ENCODE data around the gene STAB1. TPM values are rescaled to one million over a fixed set of nuclear protein-coding genes. Genes with fewer than 3 reads are reported as not detected.

The STAB1 gene
- total RNA-seq, 1 donor from 2014 or later = 866 TPM

DNA sequence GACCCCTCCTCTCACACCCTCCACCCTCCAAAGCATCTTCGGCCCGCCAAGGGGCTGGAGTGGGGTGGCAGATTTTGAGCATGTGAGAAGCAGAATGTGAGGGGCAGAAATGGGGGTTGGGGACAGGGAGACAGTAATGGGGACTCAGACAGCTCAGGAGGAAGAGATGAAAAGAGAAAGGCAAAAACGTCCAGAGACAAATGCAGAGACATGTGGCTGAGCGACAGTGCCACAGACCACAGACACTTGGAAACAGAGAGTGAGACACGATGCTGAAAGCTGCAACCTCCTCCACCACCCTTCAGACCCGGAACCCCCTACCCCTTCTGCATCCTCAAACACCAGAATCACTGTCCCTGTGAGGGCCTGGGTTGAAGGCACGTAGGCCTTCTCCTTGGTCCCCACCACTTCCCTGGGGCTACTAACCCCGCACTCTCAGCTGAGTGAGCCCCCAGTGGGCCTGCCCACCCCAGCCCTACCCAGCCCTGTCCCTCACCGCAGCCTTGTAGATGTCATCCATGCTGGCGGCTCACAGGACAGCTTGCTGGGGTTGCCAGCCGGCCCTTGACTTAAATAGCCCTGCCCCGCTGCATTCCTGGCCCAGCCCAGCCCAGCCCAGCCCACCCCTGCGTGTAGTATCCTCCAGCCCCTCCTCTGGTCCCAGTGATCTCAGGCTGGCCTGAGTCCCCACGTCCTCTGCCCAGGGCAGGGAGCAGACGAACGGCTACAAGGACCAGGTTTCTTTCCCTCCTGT is 41.5 kb upstream of the STAB1 start, which contains the start of gene TNNC1:
TNNC1 (minus strand) TSS at position 546 of the 754 bp plus-strand sequence; CDS start at position 520, 26 bp downstream.
- peaks cover 36% of the 10 kb centered on the region for H3K4me1 Mint-ChIP-seq (ENCODE audit: unreplicated experiment)

DNA sequence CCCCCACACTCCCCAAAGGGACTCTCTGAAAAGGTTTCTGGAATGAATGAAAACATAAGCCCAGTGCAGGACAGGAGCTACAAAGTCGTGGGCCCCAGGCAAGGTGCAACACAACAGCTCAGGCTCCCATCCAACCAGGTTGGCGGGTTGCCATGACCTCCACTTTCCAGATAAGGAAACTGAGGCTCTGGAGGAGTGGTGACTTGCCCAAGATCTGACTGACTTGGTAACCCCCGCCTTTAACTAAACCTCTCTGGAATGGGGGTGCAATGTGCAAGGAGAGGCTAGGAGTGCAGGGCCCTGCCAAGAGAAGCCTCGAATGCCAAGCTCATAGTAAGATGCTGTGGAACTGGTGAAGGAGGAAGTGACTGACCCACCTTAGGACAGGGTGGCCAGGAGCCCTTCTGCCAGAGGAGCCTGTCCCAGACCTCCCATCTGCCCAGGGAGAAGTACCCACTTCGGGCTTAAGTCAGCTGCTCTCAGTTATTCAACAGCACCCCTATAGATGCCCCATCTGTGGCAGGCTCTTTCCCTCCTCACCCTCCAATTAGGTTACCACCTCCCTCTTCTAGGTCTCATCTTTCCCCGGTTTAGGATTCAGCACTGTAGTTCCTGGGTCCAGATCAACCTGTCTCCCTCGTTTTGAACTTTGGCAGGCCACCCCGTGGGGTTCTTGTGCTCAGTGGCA is 40.7 kb upstream of the STAB1 start:
- Mint-ChIP-seq H3K27ac (ENCODE audit: unreplicated experiment) (peak overlapping the region; percentile 74), H3K9me3 (ENCODE audit: unreplicated experiment) (no peaks in the 10 kb centered on the region), H3K4me3 (ENCODE audit: unreplicated experiment) (peak overlapping the region; percentile 92), H3K36me3 (ENCODE audit: low read depth, unreplicated experiment) (peaks cover 22% of the 10 kb centered on the region), H3K27me3 (ENCODE audit: unreplicated experiment) (peaks cover 9% of the 10 kb centered on the region), H3K4me1 (ENCODE audit: unreplicated experiment) (peaks cover 32% of the 10 kb centered on the region)
- TF ChIP-seq, protein P1, sequence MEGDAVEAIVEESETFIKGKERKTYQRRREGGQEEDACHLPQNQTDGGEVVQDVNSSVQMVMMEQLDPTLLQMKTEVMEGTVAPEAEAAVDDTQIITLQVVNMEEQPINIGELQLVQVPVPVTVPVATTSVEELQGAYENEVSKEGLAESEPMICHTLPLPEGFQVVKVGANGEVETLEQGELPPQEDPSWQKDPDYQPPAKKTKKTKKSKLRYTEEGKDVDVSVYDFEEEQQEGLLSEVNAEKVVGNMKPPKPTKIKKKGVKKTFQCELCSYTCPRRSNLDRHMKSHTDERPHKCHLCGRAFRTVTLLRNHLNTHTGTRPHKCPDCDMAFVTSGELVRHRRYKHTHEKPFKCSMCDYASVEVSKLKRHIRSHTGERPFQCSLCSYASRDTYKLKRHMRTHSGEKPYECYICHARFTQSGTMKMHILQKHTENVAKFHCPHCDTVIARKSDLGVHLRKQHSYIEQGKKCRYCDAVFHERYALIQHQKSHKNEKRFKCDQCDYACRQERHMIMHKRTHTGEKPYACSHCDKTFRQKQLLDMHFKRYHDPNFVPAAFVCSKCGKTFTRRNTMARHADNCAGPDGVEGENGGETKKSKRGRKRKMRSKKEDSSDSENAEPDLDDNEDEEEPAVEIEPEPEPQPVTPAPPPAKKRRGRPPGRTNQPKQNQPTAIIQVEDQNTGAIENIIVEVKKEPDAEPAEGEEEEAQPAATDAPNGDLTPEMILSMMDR (IDR thresholded peaks at IDR 0.05; ENCODE audit: unreplicated experiment) = no peak
- DNase-seq (ENCODE audit: low spot score) = no peak

More for the DNA sequence above, 41.5 kb upstream of the STAB1 start, which contains the start of gene TNNC1:
- Mint-ChIP-seq H3K27me3 (ENCODE audit: unreplicated experiment) (peaks cover 13% of the 10 kb centered on the region), H3K9me3 (ENCODE audit: unreplicated experiment) (no peaks in the 10 kb centered on the region), H3K4me3 (ENCODE audit: unreplicated experiment) (peak within 1 kb of the TSS; percentile 92), H3K36me3 (ENCODE audit: low read depth, unreplicated experiment) (peaks cover 22% of the 10 kb centered on the region), H3K27ac (ENCODE audit: unreplicated experiment) (peak within 1 kb of the TSS; percentile 74)
- TF ChIP-seq, protein P1 (IDR thresholded peaks at IDR 0.05; ENCODE audit: unreplicated experiment) = no peak
- no peak for DNase-seq (ENCODE audit: low spot score)

- TF ChIP-seq, protein P1 (IDR thresholded peaks at IDR 0.05; ENCODE audit: unreplicated experiment) = no peak
- Mint-ChIP-seq H3K36me3 (ENCODE audit: low read depth, unreplicated experiment) (peaks cover 22% of the 10 kb centered on the region), H3K4me1 (ENCODE audit: unreplicated experiment) (peaks cover 32% of the 10 kb centered on the region)
These were observed 40.2 kb upstream of the STAB1 start for GRCh38 chr3:52454938-52455282.

GRCh38 chr3:52455283-52456168 is 39.6 kb upstream of the STAB1 start, which contains the start of gene NISCH:
Gene NISCH, plus strand, starts transcription at chr3:52455604. Its CDS starts 38 bp downstream, at chr3:52455642.
- Mint-ChIP-seq H3K4me1 (ENCODE audit: unreplicated experiment) (peaks cover 32% of the 10 kb centered on the region), H3K27me3 (ENCODE audit: unreplicated experiment) (peaks cover 9% of the 10 kb centered on the region), H3K36me3 (ENCODE audit: low read depth, unreplicated experiment) (peaks cover 26% of the 10 kb centered on the region), H3K4me3 (ENCODE audit: unreplicated experiment) (peak within 1 kb of the TSS; percentile 100), H3K9me3 (ENCODE audit: unreplicated experiment) (no peaks in the 10 kb centered on the region), H3K27ac (ENCODE audit: unreplicated experiment) (peak within 1 kb of the TSS; percentile 89)
- peak; percentile 93 for DNase-seq (ENCODE audit: low spot score)
- TF ChIP-seq, protein P1 (IDR thresholded peaks at IDR 0.05; ENCODE audit: unreplicated experiment) = no peak

More at GRCh38 chr3:52454938-52455282, 40.2 kb upstream of the STAB1 start:
- Mint-ChIP-seq H3K27ac (ENCODE audit: unreplicated experiment) (peak overlapping the region; percentile 74), H3K9me3 (ENCODE audit: unreplicated experiment) (no peaks in the 10 kb centered on the region), H3K4me3 (ENCODE audit: unreplicated experiment) (peak overlapping the region; percentile 92), H3K27me3 (ENCODE audit: unreplicated experiment) (peaks cover 9% of the 10 kb centered on the region)
- DNase-seq (ENCODE audit: low spot score) = no peak
